GF-D8 (cell line): ENCODE results near the gene DACH1.
"Not testable (repeated sequence)": the region's sequence is repeated elsewhere in the genome, so short reads cannot be mapped to it uniquely, and the experiment has no call there.

Experiments used
- DNase-seq: peaks from one replicate; lab custom pipeline; 2025; lab: John Stamatoyannopoulos, UW

The DACH1 gene

DNA sequence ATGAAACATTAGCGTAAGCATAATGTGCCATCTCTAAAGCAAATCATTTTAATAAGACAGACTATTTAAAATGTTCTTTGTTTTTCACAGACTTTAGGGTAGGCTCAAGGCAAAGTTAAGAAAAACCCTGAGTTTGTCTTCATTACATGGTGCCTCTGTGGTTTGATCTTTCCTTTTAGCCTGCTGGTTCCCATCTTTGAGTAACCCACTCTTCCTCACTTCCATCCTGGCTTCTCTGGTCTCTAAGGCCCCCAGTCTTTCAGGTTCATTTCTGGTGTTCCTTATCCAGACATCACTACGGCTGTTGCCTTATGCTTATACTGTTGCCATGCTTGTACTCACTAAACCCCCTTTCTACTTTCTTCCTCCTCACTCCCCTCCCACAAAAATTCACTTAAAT lies 38.4 kb downstream of the DACH1 start:
- peak; percentile 86 for DNase-seq

DNA sequence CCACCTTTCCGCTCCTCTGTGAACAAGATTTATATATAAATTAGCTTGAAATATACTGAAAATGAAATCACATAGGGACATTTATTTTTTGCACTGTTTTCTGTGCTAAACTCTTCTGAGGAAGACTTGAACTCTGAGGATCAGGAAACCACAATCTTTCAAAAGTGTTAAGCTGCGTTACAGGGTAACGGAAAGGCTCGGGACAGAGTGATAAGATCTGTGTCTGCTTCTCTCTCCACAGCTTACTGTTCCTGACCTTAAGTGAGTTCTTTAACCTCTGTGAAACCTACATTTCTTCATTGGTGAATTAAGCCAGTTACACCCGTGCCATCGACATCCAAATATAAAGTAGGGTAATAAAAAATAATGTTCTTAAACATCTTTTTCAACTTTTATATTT lies 38.9 kb downstream of the DACH1 start:
- DNase-seq: peak; percentile 99

DNA sequence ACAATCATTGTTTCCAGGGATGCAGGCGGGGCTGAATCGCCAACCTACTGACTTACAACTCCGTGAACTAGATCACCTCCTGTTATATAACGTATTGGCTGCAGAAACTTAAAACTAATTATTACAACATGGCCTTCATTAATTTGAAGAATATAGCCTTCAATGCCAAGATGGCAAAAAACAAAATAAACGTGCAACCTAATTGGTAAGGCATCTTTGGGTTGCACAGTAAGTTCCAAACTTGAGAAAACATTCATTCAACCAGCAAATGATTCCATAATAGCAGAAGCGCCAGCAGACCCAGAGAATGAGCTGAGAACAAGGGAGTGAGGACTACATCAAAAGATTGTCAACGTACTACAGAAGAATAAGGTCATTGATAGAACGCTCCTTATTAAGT lies 39.8 kb downstream of the DACH1 start:
- DNase-seq: no peak

DNA sequence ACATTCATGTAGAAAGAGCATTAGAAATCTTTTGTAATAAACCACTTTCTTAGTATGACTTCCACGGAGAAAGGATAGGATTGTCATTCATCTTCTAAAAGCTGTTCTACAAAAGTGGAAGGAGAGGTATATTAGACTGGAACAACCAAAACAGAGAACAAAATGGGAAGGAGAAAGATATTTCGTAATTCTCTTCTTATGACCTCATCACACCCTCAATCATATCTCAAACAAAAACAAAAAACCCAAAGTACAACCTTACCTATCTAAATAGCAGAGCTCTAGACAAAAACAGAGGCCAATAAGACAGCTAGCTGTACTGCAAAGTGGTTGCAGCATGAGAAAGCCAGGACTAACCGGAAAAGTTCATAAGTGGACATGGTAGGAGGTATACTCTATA lies 46.3 kb downstream of the DACH1 start:
- DNase-seq: peak; percentile 36

DNA sequence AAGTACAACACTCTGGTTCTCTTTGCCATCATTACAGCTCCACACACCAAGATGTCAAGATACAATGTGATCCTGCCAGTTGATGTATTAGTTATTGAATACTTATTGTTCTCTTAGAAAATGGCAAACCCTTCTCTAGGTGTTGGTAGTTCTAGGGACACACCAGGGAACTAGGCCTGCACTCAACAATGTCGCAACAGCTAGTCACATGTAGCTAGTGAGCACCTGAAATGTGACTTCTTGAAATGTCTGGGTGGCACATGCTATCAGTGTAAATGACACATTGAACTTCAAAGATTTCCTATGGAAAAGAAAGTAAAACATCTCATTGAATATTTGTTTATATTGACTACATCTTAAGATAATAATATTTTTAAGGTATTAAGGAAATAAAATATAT lies 49.7 kb downstream of the DACH1 start:
- no peak for DNase-seq

DNA sequence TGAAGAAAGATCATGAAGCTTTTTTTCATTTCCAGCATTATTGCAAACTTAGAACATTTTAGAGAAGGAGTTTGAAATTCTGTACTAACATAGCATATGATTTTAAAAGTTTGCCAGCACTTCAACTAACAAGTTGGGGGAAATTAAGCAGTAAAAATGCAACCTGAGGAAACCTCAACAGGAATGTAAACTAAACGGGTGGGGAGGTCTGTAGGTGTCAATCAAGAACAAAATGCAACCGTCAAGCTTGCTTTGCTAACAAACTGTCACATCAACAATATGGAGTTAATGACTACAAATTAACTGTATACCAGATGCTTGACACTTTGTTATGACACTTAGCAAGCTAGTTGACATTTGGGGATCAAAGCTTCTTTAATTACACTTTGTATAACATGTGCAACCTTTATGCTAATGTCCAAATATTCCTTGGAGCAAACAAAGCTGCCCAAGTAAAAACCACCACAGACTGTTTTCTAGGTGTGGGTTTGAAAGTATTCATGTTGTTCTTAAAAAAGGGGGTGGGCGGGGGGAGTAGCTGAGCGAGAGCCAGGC lies 52.1 kb downstream of the DACH1 start:
- DNase-seq: no peak

DNA sequence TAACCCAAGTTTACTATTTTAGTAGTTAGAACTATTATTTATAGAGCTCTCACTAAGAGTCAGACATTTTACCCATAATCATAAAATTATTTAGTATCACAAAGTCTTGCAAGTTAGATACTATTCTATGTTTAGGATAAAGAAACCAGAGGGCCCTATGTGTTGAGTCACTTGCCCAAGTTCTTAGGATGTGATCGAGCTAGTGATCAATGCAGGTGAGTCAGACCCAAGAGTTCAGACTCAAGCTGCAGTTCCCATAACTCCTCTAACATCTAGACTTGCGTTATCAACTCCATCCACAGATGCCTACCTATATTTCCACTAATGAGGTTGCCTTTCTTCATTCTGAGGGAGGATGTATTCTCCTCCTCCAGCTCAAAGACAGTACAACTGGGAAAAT lies 53.8 kb downstream of the DACH1 start:
- no peak for DNase-seq

DNA sequence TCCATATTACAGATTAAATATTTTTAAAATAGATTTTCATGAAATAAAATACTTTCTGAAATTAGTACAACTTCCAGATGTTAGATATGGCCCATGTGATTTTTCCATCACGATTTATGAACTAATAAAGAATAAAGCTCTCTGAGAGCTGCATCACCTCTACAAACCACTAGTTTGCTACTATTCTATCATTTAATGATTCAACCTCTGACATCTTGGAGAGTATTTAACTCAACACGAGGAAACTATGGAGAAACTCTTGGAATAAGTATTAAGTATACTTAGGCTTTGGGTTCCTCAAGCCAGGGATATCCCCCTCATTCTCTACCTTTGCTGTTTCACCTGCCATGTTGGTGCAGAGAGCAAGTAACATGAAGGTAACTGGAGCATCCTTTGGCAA lies 55.7 kb downstream of the DACH1 start:
- DNase-seq: no peak

DNA sequence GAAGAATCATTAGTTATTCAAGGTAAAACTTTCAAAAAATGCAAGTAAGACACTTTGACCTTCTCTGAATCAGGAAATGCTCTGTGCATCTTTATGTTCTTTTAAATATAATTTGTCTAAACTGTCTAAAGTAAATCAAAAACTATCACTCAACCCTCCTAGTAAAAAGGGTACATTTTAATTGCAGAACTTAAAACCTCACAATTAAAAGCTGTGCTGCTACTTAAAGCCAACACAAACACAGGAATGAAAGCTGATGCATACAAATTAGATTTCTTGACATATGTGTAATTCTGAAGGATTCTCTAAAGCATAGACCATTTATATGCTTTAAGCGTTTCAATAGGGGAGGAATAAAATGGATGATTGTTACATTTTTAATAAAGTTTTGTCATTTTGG lies 58.3 kb downstream of the DACH1 start:
- DNase-seq: no peak

DNA sequence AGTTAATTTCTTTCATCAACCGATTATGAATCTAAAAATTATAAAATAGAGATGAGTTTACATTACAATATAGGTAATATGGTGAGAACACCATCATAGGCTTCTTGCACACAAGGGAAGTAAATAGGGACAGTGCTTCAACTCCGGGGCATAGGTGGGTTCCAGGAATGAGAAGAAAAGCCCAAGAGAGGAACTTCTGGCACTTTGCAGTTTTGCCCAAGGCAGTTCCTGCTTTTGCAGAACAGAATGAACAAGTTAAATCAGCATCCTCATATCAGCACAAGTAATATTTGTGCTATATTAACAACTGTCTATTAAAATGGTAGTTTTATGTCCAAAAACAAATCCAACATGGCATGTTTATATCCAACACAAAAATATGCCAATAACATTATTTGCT lies 60.1 kb downstream of the DACH1 start:
- DNase-seq: peak; percentile 40

DNA sequence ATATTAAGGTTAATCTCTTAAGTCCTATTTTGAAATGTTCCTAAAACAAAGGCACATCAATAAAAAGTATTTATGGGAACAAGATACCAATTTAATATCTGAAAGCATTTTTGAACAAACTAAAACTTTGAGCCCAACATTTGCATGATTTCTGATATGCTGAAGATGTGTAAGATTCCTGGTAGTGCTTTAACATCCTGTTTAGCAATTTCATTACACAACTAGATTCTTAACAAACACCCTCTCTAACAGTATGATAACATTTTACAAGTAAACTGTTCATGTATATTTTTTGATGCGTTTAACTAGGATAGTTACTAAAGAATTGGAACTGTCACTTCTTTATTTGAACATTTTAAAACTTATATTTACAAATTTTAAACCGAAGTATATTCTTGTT lies 63.9 kb downstream of the DACH1 start:
- peak; percentile 91 for DNase-seq

DNA sequence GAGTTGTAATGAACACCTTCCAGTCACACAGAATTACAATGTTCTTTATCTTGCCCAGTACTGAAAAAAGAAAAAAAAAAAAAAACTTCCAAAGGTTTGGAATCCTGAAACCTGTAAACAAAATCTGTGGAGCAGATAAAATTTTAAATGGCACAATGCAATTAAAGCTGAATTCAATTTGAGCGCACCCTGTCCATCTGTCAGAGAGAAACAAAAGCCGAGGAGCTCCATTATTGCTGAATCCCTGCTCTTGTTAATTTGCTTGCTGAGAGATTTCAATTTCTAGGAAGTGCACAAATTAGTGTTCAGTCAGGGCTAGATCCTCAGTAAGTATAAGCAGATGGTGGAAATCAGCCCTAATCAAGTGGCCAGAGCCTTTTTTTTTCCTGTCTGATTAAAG lies 65.2 kb downstream of the DACH1 start:
- peak; percentile 20 for DNase-seq

DNA sequence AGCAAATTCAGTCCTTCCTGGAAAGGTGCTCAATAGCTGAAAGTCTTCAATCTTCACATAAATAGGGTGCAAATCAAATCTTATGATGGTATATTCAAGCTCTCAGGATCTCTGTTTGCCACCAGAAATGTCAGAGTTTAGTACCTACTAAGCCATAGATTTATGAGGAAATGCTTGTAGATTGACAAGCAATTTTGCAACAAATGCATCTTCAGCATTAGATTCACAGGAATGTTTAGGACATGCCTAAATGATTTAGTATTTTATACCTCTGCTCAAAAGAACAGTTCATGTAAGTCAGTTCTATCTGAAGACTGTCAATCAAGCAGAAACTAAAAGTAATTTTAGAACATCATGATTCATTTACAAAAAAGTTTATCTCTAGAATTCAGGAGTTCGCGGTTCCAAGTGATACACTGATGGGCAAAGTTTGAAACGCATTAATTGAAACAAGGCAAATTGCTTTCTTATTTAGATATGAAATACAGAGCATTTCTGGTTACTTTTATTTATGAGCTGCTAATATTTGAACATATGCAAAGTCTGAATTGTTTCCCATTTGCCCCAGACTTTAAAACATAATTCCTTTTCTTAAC lies 65.7 kb downstream of the DACH1 start:
- DNase-seq: no peak

DNA sequence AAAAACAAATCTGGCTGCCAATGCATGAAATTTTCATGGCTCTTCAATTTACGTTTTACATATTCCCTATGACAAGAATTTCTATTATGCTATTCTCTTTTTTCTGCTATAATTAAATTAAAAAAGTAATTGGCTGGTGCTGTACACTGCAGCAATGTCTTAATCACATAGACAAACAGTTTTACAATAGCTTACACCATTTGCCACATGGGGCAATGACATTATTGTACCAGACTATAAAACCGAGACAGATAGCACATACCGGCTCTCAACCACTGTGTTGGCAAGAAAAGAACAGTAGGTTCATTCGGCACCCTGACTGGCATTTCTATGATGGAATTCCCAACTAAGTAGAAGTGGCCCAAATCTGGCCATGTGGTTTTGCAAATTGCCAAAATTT lies 67.7 kb downstream of the DACH1 start:
- no peak for DNase-seq

DNA sequence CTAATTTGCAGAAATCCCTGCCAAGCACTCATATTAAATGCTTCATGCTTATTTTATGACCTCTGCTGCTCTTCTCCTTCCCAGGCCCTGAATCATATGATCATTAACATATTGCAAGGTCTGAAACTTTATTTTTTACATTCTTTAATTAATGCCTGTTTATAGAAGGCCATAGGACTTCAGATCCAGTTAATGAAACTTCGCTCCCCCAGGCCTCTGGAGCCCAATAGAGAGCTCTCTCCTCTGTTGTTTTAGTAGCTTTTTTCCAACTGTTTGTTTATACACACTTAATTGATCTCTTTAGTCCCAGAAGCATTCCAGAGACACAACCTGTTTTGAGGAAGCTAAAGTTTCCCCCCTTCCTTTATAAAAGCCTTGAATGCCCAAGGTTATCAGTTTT lies 68.3 kb downstream of the DACH1 start:
- no peak for DNase-seq

DNA sequence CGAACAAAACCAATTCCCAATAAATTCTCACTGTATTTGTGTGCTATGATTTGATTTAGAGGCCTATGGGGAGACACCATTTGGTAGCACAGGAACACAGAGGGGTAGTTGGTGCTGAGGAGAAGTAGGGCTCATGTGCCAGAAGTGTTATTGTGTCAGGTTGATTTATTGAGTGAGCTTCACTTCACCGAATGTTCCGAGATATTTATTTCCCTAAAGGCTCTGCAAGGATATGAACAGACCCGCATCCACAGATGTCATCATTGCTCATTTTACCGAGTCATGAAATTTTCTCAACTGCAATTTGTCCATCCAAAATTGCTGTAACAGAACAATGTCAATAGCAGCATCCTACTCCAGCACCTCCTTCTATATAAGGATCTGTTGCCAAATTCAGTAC lies 69.5 kb downstream of the DACH1 start:
- no peak for DNase-seq

DNA sequence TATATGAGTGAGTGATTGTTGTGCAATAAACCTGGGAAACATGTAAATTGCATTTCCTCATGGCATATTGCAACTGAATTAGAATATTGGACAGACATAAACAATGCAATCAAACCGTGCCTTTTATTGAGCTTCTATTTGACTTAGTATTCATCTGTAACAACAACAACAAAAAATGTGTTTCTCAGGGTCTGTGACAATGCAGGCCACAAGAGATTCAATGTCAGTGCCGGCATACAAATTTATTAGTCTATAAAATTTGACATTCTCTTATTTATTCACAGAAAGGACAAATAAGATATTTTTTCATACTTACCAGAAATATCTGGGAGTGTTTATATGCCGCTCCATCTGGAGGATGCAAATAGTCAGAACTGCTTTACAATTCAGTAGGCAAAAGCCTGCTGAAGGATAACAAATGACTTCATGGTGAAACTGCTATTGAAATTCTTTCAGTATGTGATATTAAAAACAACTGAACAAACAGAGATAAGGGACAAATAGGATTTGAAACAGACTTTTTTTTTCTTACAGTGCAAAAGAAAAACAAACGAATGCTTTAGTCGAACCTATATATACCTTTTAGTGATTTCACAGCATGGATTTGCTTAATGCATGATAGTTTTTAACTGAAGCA lies 77.2 kb downstream of the DACH1 start:
- no peak for DNase-seq

DNA sequence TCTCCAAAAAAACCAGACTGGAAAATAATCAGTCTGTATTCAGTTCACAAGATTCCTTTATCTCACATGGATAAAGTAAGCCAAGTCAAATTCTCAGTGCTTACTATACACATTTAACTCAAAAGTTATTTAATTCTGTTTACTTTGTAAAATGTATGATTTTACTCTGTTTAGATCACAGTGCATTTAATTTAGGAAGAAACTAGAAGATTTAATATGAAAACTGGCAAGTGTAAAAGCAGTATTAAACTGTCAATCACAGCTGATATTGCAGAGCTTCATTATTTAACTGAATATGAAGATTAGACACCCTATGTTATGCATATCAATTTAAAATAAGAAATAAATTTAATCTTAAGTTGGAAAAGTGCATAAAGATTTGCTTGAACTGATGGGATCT lies 78.0 kb downstream of the DACH1 start:
- no peak for DNase-seq

DNA sequence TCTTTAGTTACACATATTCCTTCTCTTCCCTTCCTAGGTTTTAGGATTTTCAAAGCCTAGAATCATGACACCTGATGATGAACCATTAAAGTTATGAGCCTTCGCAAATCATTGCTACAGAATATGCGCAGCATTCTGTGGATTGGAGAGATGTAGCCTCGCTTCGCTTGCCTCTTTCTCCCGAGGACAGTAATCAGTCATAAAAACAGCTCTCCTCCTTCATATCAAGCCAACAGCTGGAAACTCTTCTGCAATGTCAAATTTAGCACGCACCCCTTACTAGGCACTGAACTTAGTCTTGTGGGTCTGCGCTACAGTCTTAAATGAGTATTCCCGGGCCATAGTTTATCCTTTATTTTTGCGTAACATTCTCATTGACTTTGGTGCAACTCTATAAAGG lies 79.6 kb downstream of the DACH1 start:
- DNase-seq: no peak

DNA sequence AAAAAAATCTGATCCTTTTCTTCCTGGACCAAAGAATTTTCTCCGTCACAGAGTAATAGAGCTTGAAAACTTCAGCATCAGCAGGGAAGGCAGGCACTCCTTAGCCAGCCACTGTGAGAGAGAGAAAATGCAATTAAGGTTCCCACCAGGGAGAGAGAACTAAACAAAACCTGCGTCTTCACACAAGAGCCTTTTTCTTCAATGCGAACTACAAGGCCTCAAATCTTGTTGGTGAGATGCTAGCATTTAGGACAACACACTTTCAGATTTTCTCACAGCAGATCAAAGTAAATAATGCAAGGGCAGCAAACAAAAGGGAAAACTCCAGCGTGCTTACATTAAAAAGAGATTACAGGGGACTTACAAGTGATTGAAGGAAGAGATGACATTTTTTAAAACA lies 80.1 kb downstream of the DACH1 start:
- no peak for DNase-seq

DNA sequence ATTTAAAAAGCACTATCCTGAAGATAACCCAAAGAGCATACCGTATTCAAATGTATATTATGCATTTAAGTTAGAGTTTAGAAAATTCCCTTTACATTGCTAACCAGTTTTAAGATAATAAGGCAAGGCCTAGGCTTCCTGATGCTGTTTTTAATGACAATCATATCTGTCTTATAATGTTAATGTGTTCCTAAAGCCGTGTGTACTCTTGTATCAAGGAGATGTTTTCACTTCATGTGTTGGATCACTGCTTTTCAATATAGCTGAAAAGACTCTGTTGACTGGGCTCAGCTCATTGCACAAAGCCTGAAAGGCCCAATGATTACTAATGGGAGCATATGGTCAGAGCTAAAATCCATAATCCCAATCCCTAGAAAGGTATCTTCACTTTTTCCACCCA lies 81.6 kb downstream of the DACH1 start:
- DNase-seq: no peak

DNA sequence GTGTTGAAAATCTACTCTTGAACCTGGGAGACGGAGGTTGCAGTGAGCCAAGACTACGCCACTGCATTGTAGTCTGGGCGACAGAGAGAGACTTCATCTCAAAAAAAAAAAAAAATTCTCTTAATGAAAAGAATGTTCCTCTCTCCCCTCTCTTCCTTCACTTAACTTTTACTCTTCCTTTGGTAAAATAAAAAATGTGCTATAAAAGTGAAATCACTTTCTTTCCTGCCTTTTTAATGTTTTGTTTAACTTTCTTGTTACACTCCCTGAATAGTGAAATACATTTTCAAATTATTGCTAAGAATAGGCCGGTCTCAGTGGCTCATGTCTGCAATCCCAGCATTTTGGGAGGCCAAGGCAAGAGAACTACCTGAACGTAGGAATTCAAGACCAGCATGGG lies 86.5 kb downstream of the DACH1 start:
- no peak for DNase-seq

DNA sequence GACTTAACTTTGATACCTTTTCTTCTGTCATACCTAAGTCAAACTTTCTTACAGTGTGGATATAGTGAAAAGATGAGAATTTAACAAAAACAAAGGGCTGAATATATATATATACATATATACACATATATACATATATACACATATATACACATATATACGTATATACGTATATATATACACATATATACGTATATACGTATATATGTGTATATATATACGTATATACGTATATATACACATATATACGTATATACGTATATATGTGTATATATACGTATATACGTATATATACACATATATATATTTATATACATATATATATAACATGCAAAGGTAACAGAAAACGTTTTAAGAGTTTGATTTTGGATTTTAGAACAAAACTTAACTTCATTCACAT lies 88.0 kb downstream of the DACH1 start:
- not testable (repeated sequence) for DNase-seq

DNA sequence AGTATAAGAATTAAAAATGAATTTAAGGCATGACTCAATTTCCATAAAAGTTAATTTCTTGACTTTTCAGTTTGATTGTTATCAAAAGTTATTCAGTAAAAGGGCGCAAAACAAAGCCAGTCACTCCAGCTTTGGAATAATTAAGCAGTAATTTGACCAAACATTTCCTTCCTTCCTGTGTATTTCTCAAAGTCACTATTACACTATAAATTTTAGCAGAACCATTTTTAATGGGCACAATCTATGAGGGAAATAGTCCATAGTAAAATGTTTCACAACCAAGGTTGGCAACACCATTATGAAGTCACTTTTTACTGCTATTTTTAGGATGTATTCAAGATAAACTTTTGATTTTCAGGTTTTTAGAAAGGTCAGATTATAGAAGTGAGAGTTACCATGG lies 91.0 kb downstream of the DACH1 start:
- no peak for DNase-seq
